NCI-H2107 treated with DMSO at 0.1 percent for 48 hours (cell line): Measurements from ENCODE around the gene RNF17.
A peak's percentile ranks its signal among the peaks of the same experiment; 100 is the strongest.
"Not testable (repeated sequence)": the region's sequence is repeated elsewhere in the genome, so short reads cannot be mapped to it uniquely, and the experiment has no call there.

Experiments used
- DNase-seq: peaks from one replicate; lab custom pipeline; 2025; ENCODE audit not compliant: unreplicated experiment; lab: John Stamatoyannopoulos, UW

Gene RNF17, protein sequence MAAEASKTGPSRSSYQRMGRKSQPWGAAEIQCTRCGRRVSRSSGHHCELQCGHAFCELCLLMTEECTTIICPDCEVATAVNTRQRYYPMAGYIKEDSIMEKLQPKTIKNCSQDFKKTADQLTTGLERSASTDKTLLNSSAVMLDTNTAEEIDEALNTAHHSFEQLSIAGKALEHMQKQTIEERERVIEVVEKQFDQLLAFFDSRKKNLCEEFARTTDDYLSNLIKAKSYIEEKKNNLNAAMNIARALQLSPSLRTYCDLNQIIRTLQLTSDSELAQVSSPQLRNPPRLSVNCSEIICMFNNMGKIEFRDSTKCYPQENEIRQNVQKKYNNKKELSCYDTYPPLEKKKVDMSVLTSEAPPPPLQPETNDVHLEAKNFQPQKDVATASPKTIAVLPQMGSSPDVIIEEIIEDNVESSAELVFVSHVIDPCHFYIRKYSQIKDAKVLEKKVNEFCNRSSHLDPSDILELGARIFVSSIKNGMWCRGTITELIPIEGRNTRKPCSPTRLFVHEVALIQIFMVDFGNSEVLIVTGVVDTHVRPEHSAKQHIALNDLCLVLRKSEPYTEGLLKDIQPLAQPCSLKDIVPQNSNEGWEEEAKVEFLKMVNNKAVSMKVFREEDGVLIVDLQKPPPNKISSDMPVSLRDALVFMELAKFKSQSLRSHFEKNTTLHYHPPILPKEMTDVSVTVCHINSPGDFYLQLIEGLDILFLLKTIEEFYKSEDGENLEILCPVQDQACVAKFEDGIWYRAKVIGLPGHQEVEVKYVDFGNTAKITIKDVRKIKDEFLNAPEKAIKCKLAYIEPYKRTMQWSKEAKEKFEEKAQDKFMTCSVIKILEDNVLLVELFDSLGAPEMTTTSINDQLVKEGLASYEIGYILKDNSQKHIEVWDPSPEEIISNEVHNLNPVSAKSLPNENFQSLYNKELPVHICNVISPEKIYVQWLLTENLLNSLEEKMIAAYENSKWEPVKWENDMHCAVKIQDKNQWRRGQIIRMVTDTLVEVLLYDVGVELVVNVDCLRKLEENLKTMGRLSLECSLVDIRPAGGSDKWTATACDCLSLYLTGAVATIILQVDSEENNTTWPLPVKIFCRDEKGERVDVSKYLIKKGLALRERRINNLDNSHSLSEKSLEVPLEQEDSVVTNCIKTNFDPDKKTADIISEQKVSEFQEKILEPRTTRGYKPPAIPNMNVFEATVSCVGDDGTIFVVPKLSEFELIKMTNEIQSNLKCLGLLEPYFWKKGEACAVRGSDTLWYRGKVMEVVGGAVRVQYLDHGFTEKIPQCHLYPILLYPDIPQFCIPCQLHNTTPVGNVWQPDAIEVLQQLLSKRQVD (N-terminal part only)

DNA sequence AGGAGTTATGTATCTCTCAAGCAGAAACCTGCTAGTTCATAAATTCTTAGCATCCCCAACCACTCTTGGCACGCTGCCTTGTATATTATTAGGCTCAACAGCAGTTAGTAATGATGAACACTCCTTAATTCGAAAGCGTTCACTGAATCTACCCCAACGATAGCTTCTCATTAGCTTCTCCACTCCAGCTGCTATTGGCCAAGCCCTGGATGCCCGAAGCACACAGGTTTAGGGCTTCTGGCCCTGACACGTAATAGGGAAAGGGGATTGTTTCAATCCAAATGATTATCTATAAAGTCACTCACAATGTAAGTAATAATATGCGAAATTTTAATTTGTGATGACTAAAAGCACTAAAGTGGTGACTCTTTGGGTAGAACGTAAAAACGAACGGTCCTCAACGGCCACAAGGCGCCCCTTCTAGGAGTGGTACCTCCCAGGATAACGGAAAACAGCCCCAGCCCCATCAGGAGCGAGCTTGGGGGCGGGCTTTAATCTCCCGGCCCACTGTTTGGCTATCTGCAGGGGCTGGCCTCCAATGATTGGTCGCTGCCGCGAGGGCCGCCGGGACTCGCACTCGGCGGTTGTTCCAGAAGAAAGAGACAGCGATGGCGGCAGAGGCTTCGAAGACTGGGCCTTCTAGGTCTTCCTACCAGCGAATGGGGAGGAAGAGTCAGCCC, at the start of gene RNF17:
Gene RNF17 (plus strand): TSS at position 574 of the 680 bp plus-strand sequence. CDS start 35 bp downstream, at position 609.
- no peak for DNase-seq

DNA sequence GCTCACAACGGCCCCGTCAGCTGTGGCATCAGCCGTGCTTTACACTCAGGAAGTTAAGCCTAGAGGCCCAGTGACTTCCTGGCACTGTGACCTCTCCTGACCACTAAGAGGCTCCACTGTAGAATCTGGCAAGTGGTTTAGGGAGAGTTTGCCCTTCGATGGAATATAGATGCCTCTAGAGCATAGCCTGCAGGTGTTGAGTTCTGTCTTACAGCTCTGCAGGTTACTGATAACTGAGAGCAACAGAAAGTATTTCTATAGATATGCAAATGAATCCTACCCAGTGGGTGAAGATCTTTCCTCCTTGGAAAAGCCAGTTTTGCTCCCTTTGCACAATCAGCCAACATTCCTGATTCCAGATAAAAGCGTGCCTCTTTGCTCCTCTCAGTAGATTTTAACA, 48.0 kb upstream of the RNF17 start:
- no peak for DNase-seq

DNA sequence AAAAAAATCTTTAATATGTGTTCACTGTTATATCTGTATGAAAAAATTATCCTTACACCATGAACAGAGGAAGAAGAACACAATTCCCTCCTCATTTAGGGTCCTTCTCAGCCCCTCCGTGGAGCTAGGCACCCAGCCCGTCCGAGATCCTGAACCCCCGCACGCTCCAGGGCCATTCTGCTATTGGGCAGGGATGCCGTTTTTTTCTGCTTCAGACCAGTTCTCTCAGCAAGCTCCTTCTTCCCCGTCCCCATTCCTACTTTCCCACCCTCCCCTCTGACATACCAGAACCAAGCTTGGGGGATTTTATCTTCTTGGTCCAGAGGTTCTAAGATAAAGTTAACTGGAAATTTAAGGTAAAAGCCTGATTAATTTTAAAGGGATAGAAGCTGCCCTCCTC, 47.5 kb upstream of the RNF17 start:
- DNase-seq: no peak

DNA sequence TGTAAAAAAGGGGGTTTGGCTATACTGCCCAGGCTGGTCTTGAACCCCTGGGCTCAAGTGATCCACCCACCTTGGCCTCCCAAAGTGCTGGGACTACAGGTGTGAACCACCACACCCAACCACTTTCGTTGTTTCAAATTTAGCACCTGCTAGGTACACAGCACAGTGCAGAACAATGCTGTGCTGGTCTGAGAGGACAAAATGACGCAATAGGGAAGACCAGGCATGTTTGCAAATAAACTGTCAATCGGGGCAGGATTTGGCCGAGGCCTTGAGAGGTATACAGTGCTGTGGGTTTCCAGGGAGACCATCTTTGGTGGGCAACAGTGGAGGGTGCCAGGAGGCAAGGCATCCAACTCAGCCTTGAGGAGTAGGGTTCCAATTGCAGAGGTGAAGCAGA, 46.8 kb upstream of the RNF17 start:
- no peak for DNase-seq

DNA sequence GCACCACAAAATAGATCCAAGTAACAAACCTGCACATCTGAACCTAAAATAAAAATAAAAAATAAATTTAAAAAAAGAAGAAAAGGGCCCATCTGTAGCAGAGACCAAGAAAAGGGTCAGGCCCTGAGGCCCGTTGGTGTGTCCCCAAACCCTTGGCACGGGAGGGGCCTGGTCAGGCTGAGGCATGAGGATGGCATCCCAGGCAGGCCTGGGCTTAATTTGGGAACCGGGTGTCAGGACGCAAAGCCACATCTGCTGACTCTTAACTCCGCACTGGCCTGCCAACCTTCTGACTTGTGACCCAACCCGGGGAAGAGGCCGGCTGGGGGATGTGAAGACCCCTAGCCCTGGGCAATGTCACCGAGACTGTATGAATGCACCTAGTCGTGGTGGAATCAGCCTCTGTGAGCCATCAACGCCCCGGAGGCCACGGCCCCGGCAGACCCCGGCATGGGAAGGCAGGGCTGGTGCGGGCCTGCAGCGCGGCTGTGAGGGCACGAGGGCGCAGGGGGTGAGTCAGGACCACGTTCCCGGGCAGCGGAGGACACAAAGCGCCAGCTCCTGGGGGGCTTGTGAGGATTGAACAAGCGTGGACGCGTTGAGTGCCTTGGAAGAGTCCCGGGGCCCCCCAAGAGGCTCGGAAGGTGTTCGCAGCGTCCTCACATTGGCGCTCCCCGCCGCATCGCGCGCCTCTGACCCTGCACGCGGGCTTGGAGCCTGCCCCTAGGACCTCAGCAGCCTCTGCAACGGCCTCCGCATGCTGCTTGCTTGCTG, 45.6 kb upstream of the RNF17 start:
- no peak for DNase-seq

DNA sequence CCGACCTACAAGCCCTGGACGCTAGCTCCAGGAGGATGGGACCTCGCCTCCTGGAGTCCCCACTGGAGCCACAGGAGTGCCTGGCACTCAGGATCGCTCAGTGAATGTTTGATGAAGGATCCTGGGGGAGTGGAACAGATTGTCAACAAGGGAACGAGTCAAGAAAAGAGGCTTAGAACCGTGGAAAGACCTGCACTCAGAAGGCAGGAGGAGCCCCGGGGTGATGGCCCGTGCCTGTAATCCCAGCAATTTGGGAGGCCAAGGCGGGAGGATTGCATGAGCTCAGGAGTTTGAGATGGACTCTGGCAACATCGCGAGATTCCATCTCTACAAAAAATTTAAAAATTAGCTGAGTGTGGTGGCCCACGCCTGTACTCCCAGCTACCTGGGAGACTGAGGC, 44.8 kb upstream of the RNF17 start:
- DNase-seq: no peak

DNA sequence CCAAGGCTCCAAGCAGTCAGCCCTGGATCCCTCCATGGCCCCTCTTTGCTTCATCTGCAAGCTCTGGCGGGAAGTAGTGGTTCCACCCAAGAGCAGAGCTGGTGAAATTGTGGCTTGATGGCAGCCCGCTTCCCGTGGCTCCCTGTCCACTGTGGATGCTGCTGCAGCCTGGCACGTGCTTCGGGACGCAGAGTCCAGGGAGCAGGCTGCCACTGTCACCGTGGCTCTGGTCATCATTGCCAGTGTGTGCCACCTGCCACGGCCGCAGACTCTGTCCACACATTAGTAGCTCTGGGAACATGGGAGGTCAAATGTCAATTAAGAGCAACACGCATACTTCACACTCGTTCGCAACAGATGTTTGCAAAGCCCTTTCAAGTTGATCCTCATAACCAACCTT, 40.8 kb upstream of the RNF17 start:
- DNase-seq: no peak

DNA sequence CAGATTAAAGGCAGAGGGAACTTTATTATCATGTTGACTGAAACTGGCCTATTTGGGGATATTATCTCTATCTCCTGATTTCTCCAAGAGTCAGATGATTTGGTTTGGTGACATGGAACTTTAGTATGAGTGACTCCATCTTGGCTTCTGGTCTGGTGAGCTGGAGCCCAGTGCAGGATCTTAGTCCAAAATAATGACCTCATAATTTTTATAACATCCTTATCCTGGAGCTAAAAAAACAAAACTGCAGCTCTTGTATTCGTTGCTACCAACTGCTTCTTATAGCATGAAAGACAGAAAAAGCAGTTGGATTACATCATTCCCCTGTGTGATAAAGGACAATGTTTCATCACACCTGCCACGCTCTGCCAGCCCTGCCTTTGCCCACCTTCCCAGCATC, 39.3 kb upstream of the RNF17 start:
- no peak for DNase-seq

DNA sequence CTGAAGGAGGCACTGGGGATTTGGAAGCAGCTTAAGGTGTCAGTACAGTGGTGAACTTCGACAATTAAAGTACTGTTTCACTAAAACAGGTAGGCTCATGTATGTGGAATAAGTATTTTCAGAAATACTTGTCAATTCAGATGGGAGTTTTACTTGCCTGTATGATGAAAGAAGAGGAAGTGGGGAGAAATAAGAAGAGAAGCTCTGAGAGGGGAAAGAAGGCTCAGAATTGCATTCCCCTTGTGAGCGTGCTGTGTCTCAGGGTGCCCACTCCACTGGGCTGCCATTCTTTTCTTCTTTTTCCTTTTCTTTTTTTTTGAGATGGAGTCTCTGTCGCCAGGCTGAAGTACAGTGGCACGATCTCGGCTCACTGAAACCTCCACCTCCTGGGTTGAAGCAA, 38.6 kb upstream of the RNF17 start:
- no peak for DNase-seq

DNA sequence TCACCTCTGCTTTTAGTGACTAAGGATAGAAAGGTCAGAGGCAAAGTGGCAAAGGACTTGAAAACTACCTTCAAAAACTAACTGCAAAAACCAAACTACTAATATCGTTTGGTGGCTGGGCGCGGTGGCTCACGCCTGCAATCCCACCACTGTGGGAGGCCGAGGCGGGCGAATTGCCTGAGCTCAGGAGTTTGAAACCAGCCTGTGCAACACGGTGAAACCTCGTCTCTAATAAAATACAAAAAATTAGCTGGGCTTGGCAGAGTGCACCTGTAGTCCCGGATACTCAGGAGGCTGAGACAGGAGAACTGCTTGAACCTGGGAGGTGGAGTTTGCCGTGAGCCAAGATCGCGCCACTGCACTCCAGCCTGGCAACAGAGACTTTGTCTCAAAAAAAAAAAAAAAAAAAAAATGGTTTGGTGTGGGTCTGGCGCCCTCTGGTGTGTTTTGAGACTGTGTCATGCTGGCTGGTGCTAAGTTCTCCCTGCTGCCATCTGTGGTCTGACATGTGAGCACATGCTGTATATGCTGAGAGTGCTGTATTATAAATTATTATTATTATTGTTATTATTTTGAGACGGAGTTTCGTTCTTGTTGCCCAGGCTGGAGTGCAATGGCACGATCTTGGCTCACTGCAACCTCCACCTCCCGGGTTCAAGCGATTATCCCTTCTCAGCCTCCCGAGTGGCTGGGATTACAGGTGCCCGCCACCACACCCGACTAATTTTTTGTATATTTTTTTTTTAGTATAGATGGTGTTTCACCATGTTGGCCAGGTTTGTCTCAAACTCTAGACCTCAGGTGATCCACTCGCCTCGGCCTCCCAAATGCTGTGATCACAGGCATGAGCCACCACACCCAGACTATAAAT, 36.0 kb upstream of the RNF17 start:
- peak; percentile 41 for DNase-seq

DNA sequence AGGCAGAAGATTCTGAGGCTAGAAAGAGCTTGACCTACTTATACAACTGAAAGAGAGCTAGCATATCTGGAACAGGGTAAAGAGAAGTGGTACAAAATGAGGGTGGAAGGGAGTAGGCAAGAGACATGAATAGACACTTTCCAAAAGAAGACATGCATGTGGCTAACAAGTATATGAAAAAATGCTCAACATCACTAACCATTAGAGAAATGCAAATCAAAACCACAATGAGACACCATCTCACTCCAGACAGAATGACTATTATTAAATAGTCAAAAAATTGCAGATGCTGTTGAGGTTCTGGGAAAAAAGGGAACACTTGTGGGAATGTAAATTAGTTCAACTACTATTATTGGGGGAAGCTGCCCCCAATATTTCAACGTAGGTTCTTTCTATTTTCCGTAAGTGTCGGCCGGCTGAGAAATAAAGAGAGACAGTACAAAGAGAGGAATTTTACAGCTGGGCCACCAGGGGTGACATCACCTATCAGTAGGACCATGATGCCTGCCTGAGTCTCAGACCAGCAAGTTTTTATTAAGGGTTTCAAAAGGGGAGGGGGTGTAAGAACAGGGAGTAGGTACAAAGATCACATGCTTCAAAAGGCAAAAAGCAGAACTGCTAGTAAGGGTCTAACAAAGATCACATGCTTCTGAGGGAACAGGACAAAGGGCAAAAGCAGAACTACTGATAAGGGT, 32.9 kb upstream of the RNF17 start:
- DNase-seq: not testable (repeated sequence)

DNA sequence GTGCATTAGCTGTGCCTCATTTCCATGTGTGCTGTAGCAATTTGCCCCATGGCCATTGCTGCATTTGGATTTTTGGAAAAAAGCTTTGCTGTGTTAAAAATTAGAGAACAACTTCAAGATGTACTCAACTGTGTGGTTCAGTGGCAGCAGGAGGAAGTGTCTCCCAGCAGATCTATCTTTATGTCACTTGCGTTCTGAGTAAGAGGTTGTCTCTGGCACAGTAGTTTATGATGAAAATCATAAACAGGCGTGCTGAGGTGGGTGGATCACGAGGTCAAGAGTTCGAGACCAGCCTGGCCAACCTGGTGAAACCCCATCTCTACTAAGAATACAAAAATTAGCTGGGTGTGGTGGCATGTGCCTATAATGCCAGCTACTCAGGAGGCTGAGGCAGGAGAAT, 29.0 kb upstream of the RNF17 start:
- no peak for DNase-seq

DNA sequence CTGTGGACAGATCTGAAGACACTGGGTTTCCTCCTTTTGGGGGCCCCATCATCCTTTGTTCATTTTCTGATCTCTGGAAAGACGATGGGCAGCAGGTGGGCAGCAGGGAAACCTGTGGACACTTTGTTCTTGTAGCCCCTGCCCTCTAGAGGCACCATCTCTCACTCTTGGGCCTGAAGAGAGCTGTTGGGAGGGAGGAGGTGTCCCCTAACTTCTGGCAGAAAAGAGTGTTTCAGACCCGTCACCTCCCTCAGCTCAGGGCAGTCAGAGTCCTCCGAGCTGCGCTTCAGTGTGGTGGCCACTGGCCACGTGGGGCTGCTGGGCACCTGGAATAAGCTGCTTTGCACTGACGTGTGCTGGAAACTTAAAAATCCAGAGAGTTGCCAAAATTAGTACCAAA, 26.9 kb upstream of the RNF17 start:
- no peak for DNase-seq

DNA sequence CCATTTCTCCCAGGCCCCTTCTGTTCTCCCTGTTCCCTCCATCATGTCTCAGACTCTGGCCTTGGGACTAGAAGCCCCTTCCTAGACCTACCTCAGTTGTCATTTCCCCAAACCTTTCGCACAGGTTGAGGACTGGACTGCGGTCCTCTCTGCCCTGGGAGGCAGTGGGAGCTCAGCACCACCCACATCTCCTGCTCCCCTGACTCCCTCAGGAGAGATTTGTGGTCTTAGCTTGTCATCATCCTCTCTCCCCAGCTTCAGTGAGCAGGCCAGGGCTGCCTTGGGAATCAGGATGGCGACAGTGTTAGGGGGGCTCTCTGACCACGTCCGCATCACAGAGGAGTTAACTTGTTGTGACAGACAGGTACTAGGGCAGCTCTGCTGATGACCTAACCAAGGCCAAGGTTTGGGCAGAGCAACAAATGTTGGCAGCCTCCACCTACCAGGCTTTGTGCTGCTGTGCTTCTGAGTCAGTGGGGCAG, 25.6 kb upstream of the RNF17 start:
- no peak for DNase-seq

DNA sequence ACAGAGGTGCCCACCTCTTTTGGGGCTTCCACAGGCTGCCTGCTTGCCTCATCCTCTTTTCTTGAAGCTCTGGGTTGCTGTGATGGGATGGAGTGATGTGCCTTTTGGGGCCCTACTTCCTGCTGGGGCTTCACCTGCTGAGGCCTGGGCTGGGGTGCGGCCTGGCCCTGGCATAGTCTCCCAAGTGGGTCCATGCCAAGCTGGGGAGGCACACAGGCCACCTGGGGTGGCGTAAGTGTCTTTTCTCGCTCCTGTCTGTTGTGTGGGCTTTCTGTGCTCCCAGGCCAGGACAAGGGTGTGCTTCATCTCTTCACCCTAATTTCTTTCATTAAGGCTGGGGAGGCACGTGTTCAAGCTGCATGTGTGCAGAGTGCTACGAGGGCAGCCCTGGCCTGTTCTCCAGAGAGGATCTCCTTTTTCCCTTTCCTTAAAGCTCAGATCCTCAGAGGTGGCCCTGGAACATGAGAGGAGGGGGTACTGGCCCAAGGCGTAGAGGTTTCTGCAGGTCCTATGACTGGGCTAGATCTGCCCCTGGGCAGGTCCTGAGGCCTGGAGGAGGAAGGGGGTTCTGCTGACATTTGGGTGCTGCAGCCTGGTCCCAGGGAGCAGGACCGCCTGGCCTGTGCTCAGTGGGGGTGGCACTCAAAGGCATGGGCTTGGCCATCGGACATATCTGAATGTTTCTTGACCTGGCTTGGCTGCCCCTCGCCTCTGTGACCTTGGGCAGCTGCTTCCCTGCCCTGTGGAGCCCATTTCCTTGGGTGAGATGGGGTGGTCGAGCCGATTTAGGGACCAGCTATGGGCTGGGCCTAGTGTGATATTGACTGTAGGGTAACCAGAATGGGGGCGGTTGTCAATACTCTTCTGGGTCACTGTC, 23.7 kb upstream of the RNF17 start:
- no peak for DNase-seq

DNA sequence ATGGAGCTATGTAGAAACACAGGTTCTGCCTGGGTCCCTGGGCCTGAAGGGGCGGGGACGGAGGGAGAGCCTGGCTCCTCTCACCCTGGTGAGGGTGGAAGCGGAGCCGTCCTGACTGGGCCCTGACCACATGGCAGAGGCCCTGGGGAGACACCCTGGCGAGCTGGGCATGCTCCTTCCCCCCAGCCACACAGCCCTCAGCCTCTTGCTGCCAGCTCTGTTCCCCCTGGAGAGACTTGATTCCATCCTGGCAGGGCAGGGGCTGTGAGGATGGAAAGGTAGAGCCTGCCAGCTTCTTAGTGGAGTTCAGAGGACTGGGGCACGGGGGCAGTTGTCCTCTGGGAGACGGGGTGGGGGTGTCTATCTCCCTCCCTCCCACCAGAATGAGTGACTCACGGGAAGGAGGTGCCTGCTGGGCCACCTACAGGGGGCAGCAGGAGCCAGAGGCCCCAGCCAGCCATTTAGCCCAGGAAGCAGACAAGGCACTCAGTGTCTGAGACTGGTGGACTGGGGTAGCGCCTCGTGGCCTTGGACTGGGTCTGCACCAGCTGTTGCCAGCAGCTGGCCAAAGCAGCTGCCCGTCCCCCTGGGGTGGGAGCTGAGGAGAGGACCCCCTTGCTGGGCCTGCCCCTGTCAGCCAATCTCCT, 22.8 kb upstream of the RNF17 start:
- DNase-seq: no peak

DNA sequence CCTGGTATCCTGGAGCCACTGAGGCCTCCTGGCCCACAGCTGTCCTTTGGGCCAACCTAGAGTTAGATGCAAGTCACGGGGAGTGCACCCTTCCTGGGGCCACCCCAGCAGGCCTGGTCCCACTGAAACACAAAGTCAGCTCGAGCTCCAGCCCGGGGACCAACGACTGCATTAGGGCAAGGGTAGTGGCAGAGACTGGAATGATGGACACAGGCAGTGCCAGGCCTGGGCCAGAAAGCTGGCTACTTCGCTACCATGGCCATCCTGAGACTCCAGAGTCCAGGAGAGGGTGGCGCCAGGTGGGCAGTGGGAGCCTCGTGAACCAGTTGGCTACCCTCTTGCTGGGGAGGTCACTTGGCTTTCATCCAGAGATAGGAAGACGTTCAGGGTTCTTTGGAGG, 22.2 kb upstream of the RNF17 start:
- DNase-seq: no peak
